HG02610 (cell line): Measurements from ENCODE around the gene RGS13.

Experiments
- ATAC-seq: cut with Tn5 transposase; IDR thresholded peaks from one replicate; pipeline ENCODE4 v1.9.1; 2021; ENCODE audit warnings: mild to moderate bottlenecking, moderate library complexity; ENCODE audit not compliant: unreplicated experiment

Gene RGS13

DNA sequence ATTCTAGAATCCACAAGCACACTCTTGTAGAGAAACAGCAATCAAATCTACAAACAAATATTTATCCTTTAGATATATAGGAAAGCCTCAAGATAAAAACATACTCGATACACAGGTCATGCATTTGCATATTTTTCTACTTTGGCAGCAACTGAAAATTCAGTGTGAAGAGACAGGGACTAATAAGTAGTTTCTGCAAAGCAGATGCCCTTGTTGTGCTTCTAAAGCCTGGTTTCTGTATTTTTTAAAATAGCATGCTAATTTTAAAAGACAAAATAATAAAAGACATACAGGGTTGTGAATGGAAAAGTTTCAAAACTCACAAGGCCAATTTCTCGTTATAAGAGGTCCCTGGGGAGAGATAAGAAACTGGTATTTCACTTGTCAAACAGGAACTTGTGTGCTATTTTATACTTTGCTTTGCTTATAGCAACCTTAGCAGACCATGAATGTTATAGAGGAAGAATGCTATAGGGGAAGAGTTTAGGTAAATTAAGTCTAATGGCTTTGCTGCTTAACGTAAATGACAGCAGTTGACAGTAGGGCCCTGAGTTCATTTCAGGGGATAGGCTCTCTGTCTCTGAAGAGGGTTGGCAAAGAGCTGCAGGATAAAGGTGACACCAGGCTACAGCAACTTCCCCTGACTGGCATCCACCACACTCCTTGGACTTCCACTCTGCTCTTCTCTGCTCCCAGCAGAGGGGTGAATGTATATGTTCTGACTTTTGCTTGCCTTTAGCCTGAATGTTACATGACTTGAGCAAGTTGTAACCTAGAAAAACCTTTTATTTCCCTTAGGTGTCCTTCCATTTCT, 9.4 kb upstream of the RGS13 start:
- peak; percentile 90 for ATAC-seq

GRCh38 chr1:192627901-192628300, 8.0 kb upstream of the RGS13 start:
- ATAC-seq: no peak

DNA sequence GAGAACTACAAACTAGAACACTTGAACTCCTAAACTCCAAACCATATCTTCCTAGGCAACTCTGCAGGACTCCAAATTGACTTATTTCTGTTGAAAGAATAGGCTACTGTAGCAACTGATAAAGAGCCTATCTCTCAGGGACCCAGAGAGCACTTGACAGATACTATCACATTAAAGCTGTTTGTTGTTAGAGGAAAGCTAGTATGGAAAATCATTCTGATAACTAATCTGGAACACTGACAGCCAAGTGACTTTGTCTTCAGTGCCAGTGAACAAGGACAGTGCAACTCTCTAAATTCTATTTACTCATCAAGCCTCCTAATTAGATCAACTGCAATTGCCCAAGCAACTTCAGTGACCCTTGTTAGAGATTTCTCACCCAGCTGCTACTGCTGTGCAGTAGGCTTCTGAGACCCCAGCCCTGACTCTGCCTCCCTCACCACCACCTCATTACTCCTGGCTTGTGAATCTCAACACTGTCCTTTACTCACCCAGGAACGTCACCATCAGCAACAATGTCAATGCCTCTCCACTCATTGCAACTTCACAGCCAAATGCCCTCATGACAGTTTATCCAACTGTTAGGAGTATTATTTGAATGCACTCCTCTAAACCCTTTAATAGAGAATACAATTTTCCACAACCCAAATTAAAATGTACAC, 7.4 kb upstream of the RGS13 start:
- ATAC-seq: no peak

DNA sequence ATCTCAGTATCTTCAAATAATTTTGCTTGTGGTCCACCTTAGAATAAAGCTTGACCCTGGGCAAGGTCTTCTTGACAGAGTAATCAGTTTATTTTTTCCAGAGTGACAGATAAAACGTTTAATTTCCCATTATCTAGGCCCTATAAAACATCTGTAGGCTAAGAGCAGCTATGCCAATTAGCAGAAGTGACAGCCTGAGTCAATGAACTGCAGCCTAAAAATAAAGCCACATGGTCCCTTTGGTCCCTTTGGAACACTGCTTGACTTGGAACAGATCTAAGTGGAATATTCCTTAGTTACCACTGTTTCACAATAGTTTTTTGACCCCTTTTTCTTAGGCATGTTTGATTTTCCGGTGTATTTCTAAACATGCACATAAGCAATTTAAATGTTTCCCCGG, 6.3 kb upstream of the RGS13 start:
- no peak for ATAC-seq

- ATAC-seq: no peak
These were observed 5.2 kb upstream of the RGS13 start for GRCh38 chr1:192630521-192631287.

- ATAC-seq: no peak
These were observed 4.2 kb upstream of the RGS13 start for GRCh38 chr1:192631749-192632148.

- ATAC-seq: no peak
These were observed 3.8 kb upstream of the RGS13 start for GRCh38 chr1:192632188-192632587.

DNA sequence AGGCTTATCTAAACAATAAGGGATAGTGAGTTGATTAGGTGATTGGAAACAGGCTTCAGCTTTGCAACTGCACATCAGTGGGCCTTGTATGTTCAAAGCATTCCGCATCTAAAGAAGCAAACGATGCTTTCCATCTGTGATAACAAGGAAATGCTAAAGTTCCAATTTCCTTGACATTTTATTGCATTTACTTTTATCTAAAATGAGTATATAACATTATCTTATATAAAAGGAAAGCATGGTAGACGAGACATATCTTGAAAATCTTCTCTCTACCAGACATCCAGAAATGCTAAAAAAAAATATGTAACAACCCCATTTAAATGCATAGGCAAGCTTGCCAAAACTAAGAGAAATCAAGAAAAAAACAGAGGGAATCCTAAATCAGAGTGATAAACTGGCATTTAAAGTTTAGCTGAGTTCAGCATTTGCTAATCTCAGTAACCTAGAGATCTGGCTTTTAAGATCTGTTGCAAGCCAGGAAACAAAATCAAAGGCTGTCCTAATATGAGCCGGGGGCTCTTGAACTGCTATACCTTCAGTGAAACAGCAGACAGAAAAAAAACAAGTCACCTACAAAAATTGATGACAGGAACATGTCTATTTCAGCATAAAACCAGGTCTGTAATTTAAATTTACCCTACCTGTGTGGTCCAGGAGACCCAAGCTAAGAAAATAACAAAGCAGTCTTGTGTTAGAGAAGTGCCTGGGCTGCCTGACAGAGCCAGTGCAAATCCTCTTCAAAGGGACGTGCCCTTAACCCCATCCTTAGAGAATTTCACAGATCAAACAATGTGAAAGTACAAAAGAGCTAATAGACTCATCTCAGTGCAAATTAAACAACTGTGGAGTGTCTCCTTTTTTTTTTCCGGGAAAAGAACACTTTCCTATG, 3.1 kb upstream of the RGS13 start:
- no peak for ATAC-seq

DNA sequence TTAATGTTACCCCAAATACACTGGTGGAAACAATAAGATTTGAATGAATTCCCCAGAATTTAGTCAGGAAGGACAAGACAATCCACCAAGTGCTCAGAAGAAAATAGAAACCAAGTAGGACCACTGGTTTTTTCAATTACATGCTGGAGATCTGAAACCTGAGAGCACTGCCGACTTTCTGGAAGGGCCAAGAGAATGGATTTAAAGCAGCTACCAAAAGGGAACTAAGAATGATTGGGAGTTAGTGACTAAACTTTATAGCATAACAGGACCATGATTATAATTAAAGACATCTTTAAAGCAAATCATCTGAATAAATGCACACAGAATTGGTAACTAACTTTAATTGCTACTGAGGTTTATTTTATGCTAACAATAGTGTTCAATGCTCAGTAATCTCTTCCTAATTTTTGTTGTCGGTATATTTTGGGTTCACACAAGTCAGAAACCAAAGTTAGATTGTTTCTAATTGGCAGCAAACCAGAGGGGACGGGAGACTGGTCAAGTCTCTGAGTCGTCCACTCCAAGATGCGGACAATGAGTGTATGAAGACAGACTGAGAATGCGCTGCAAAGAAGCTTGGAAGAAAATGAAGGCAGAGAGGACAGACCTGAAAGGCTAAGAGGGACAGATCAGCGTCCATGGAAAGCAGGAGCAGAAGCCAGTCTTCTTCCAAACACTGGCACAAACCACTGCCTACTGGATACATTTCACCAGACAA, 2.3 kb upstream of the RGS13 start:
- no peak for ATAC-seq

DNA sequence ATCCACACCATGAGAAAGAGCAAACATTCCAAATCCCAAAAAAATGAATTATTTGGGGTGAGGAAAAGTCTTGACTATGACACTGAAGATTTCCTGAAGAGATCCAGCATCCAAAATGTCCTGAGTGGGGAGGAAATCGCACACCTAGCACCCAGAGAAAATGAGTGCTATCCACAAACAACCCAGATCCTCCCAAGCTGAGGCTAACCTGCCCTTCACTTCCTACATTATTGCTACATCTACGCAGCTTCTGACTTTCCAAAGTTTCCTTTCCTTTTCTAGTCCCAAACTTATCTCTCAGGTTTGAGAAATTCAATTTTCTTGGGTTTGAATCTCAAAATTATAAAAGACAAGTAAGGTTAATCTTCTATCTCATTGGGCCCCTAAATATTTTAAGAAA, 906 bp upstream of the RGS13 start:
- no peak for ATAC-seq

- ATAC-seq: peak; percentile 94
These were observed 3.8 kb downstream of the RGS13 start for GRCh38 chr1:192639607-192640368.

GRCh38 chr1:192652159-192652558, 16.2 kb downstream of the RGS13 start:
- no peak for ATAC-seq

DNA sequence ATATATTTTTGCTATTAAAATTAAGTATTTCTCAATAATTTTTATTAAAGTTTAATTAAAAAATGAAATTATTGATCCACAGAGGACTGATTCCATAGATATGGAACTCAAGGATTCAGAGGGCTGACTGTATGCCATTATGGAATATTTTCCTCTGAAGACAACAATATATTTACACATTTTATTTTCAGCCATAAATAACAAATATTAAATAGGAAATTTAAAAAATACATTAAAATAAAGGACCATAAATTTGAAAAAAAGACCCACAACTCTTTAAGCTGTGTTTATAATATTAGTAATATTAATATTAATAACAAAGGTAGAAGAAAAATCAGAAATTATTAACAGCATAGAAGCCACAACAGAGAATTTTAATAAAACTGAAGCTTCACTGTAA, 18.2 kb downstream of the RGS13 start:
- ATAC-seq: no peak

GRCh38 chr1:192654591-192655251, 18.8 kb downstream of the RGS13 start:
- no peak for ATAC-seq

GRCh38 chr1:192657760-192658159, 21.8 kb downstream of the RGS13 start:
- no peak for ATAC-seq

GRCh38 chr1:192658255-192658654, 22.3 kb downstream of the RGS13 start:
- ATAC-seq: no peak

- ATAC-seq: no peak
These were observed 24.7 kb downstream of the RGS13 start for GRCh38 chr1:192660613-192661012.

DNA sequence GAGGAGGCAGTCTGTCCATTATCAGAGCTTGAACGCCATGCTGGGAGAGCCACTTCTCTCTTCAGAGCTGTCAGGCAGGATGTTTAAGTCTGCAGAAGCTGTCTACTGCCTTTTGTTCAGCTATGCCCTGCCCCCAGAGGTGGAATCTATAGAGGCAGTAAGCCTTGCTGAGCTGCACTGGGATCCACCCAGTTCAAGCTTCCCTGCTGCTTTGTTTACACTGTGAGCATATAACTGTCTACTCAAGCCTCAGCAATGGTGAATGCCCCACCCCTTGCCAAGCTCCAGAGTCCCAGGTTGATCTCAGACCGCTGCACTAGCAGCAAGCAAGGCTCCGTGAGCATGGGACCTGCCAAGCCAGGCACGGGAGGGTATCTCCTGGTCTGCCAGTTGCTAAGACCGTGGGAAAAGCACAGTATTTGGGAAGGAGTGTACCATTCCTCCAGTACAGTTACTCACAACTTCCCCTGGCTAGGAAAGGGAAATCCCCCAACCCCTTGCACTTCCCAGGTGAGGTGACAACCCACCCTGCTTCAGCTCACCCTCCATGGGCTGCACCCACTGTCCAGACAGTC, 32.5 kb downstream of the RGS13 start:
- ATAC-seq: no peak

DNA sequence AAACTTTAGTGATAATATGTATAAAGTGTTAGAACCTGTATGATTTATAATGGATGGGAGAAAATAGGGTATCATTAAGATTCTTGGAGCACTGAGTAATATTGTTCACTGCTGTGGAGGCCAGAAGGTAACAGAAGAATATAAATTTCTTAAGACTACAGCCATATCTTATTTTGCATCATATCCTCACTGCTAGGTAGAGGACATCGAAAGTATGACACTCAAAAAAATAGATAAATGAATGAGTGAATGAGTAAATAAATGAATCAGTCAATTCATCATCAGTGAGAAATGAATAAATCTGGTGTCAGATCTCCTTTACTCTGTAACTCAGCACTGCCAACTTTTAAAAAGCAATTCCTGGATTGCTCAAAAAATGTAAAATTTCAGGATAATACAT, 33.2 kb downstream of the RGS13 start:
- ATAC-seq: no peak
